GM21360 (cell line): ENCODE measurements around the gene CXCL1.

Source experiments
- ATAC-seq: cut with Tn5 transposase; IDR thresholded peaks from one replicate; pipeline ENCODE4 v1.9.1; 2021; ENCODE audit warnings: mild to moderate bottlenecking, moderate library complexity; ENCODE audit not compliant: unreplicated experiment

The CXCL1 gene

GRCh38 chr4:73851293-73851692, 17.9 kb upstream of the CXCL1 start:
- ATAC-seq = no peak

GRCh38 chr4:73852771-73853170, 16.4 kb upstream of the CXCL1 start:
- no peak for ATAC-seq

- ATAC-seq = no peak
Observed at GRCh38 chr4:73853246-73853704, 15.9 kb upstream of the CXCL1 start, which contains the start of gene PF4V1. TSS of gene PF4V1 (plus strand) at chr4:73853296. CDS start at chr4:73853363, 67 bp downstream.

GRCh38 chr4:73853718-73854473, 15.3 kb upstream of the CXCL1 start:
- no peak for ATAC-seq

GRCh38 chr4:73855406-73855805, 13.8 kb upstream of the CXCL1 start:
- ATAC-seq = no peak

- ATAC-seq = no peak
Observed at GRCh38 chr4:73856518-73856917, 12.7 kb upstream of the CXCL1 start.

- no peak for ATAC-seq
Observed at GRCh38 chr4:73859614-73860088, 9.5 kb upstream of the CXCL1 start.

GRCh38 chr4:73860181-73860580, 9.0 kb upstream of the CXCL1 start:
- ATAC-seq = no peak

GRCh38 chr4:73860917-73861316, 8.3 kb upstream of the CXCL1 start:
- no peak for ATAC-seq

- ATAC-seq = no peak
Observed at GRCh38 chr4:73862322-73862721, 6.9 kb upstream of the CXCL1 start.

GRCh38 chr4:73864365-73864764, 4.8 kb upstream of the CXCL1 start:
- no peak for ATAC-seq

- no peak for ATAC-seq
Observed at GRCh38 chr4:73864961-73865360, 4.2 kb upstream of the CXCL1 start.

GRCh38 chr4:73865431-73866096, 3.6 kb upstream of the CXCL1 start:
- ATAC-seq = no peak

- no peak for ATAC-seq
Observed at GRCh38 chr4:73866246-73866645, 2.9 kb upstream of the CXCL1 start.

- no peak for ATAC-seq
Observed at GRCh38 chr4:73867783-73868182, 1.4 kb upstream of the CXCL1 start.

GRCh38 chr4:73868206-73869129, 725 bp upstream of the CXCL1 start:
- no peak for ATAC-seq

- no peak for ATAC-seq
Observed at GRCh38 chr4:73870260-73870659, 1.1 kb downstream of the CXCL1 start.

GRCh38 chr4:73870768-73871167, 1.6 kb downstream of the CXCL1 start:
- no peak for ATAC-seq

- no peak for ATAC-seq
Observed at GRCh38 chr4:73871511-73872310, 2.5 kb downstream of the CXCL1 start.
